NOMO-1 (cell line): ENCODE data around the gene VNN1.
"Not testable (repeated sequence)": the region's sequence is repeated elsewhere in the genome, so short reads cannot be mapped to it uniquely, and the experiment has no call there.

Experiments
- DNase-seq, 2 experiments: peaks; one replicate each; lab custom pipeline; 2025; ENCODE audit not compliant: unreplicated experiment in 2 of 2; lab: John Stamatoyannopoulos, UW

The VNN1 gene

GRCh38 chr6:132725947-132726607 is 12.2 kb upstream of the VNN1 start:
- no peak for DNase-seq

GRCh38 chr6:132725471-132725870 is 11.6 kb upstream of the VNN1 start:
- DNase-seq, result no peak

- DNase-seq, result no peak
Observed at GRCh38 chr6:132719736-132720448, 6.0 kb upstream of the VNN1 start.

- DNase-seq, result no peak
Observed at GRCh38 chr6:132715881-132716637, 2.2 kb upstream of the VNN1 start.

- DNase-seq, result no peak
Observed at GRCh38 chr6:132715204-132715603, 1.3 kb upstream of the VNN1 start.

- no peak for DNase-seq
Observed at GRCh38 chr6:132714160-132714559, 305 bp upstream of the VNN1 start.

- DNase-seq, result no peak
Observed at GRCh38 chr6:132712366-132712765, 1.5 kb downstream of the VNN1 start.

- no peak for DNase-seq
Observed at GRCh38 chr6:132708771-132709170, 5.1 kb downstream of the VNN1 start.

DNA sequence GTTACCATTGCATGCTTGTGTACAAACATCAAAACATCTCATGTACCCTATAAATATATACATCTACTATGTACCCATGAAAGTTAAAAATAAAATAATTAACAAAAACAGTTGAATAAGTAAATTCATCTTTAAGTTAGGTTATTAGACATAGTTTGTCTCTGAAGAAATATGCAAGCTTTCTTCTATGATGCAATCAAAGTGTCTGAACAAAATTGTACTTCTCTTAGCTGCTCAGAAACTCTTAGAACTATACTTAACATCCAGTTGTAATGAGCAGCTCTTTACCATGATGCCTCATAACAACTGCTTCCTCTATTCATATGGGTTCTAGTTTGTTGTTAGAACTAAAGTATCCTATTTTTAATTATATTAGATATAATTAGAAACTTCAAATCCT is 5.9 kb downstream of the VNN1 start:
- no peak for DNase-seq

DNA sequence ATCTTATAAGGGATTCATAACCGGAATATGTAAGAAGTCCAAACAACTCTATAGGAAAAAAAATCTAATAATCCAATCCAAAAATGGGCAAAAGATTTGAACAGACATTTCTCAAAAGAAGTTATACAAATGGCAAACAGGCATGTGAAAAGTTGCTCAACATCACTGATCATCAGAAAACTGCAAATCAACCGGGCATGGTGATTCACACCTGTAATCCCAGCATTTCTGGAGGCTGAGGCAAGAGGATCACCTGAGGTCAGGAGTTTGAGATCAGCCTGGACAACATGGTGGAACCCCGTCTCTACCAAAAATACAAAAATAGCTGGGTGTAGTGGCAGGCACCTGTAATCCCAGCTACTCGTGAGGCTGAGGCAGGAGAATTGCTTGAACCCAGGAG is 7.1 kb downstream of the VNN1 start:
- not testable (repeated sequence) for DNase-seq

DNA sequence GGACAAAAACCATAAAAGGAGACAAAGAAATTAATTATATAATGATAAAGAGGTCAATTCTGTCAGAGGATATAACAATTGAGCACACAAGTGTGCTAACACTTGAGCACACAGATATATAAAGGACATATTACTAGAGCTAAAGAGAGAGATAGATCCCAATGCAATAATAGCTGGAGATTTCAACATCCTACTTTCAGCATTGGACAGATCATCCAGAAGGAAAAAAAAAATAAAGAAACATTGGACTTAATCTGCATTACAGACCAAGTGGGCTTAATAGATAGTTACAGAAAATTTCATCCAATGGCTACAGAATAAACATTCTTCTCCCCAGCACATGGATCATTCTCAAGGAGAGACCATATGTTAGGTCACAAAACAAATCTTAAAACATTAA is 9.9 kb downstream of the VNN1 start:
- DNase-seq, result no peak

- peak in 1 of 2 experiments; percentile 34 for DNase-seq
Observed at GRCh38 chr6:132698608-132699007, 15.2 kb downstream of the VNN1 start.

GRCh38 chr6:132695773-132696172 is 18.1 kb downstream of the VNN1 start:
- no peak for DNase-seq

DNA sequence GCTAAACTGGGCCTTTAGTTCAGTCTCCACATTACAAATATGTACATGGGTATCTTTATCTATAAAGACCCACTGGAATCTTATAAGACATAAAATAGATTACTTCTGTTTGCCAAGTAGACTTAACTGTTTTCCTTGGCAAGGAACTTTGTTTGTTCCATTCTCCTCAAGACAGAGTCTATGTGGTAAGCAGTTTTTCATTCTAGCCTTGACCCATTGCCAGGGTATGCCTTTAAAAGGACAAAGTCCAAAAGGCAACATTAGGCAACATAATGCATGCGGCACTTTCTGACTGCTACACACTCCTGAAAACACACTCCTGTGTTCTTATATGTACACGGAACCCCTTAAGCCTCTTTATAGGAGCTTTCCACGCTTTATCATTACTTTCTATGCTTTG is 20.4 kb downstream of the VNN1 start:
- DNase-seq, result no peak

GRCh38 chr6:132690678-132691077 is 23.2 kb downstream of the VNN1 start:
- DNase-seq, result no peak

- no peak for DNase-seq
Observed at GRCh38 chr6:132687306-132687705, 26.5 kb downstream of the VNN1 start.

GRCh38 chr6:132686531-132686930 is 27.3 kb downstream of the VNN1 start:
- no peak for DNase-seq

DNA sequence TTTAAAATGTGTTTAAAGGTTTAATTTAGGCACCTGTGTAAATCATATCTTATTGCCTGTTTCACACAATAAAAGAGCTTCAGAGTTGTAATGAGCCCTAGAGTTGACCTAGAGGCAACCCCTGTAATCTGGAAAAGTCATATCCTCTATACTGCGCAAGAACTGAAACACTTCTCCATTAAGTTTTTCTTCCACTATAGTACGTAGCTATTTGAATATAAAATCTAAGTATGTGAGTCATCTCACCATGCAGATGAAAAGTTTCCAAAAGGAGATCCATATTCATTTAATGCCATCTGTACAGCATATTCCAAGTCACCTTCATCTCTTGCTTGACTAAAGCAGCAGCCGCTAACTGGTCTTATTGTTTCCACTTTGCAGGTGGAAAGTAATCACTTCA is 28.8 kb downstream of the VNN1 start:
- DNase-seq, result peak in 1 of 2 experiments; percentile 11

GRCh38 chr6:132684272-132684671 is 29.6 kb downstream of the VNN1 start:
- no peak for DNase-seq

- no peak for DNase-seq
Observed at GRCh38 chr6:132683543-132683942, 30.3 kb downstream of the VNN1 start.

DNA sequence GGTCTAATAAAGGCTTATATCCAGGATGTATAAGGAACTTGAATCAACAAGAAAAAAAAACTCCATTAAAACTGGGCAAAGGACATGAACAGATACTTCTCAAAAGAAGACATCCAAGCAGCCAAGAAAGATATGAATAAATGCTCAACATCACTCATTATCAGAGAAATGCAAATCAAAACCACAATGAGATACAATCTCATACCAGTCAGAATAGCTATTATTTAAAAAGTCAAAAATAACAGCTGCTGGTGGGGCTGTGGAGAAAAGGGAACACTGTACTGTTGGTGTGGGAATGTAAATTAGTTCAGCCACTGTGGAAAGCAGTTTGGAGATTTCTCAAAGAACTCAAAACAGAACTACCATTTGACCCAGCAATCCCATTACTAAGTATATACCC is 34.8 kb downstream of the VNN1 start:
- not testable (repeated sequence) for DNase-seq

DNA sequence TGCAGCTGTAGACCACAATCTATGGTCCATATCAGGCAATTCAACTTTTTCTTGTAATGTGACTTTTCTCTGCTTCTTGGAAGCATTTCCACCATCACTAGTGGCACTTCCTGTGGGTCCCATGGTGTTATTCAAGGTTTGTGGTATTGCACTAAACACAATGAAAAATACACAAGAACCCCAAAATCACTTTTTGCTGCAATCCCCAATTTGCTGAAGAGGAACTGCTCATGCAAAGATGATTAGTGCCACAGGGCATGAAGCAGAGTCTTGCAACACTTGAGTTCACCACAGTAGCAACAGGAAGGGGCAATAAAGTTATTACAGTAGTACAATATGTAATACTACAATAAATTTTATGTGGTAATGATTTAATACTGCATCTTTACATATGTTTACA is 38.1 kb downstream of the VNN1 start:
- peak; percentile 83 to 95 for DNase-seq
